GM12878 (cell line): ENCODE measurements around the gene TMEM181. TPM values are rescaled to one million over a fixed set of nuclear protein-coding genes. Genes with fewer than 3 reads are reported as not detected.

Source experiments
- ATAC-seq: fragments of 200-7000 bp; cut with Tn5 transposase; 3 replicates; pipeline ENCODE4 v1.9.1; 2020; ENCODE audit warnings: mild to moderate bottlenecking, moderate library complexity
- BruUV-seq: library from RNA; stranded (reverse); fragments of 400-500 nt; replicated peaks from 2 replicates; lab custom pipeline; 2021; lab: Mats Ljungman, UMichigan
- CTCF ChIA-PET: fragments of 300-600 bp; sonication (Branson Sonifier 250); formaldehyde crosslinking; extraction: SDS; loops from one replicate; lab custom pipeline; 2021; ENCODE audit warnings: inconsistent platforms; lab: Yijun Ruan, JAX
- POLR2A ChIA-PET: fragments of 350-600 bp; formaldehyde crosslinking; extraction: SDS; loops from one replicate; lab custom pipeline; 2021; ENCODE audit warnings: inconsistent platforms; lab: Charles Lee
- RAD21 ChIA-PET: fragments of 300-600 bp; sonication (Branson Sonifier 250); formaldehyde crosslinking; loops from one replicate; lab custom pipeline; 2023; ENCODE audit warnings: antibody characterized with exemption; ENCODE audit not compliant: unreplicated experiment; lab: Charles Lee
- SMC1A ChIA-PET: fragments of 300-600 bp; sonication (Branson Sonifier 250); formaldehyde crosslinking; loops from one replicate; lab custom pipeline; 2023; ENCODE audit not compliant: unreplicated experiment, uncharacterized antibody; lab: Charles Lee
- DNase-seq: peaks from one replicate; pipeline ENCODE4 v3.0.0-alpha.2; 2011; ENCODE audit warnings: low read depth, low spot score
- FAIRE-seq: peaks from 3 replicates; lab custom pipeline; 2011; peaks lifted over from hg19 to GRCh38; lab: Jason Lieb, UNC
- H2AFZ ChIP-seq: 2 replicates; pipeline ENCODE4 v1.6.0; 2011; ENCODE audit warnings: low read depth, low read length, control low read depth; ENCODE audit not compliant: control insufficient read depth
- H3K27ac ChIP-seq: 2 replicates; pipeline ENCODE4 v1.5.1; 2011; ENCODE audit warnings: control low read depth; ENCODE audit not compliant: control insufficient read depth, insufficient read depth
- H3K27me3 ChIP-seq, 2 experiments: replicated peaks in 1 of 2; 2 replicates each; pipeline versions ENCODE4 v1.6.0 to v1.6.1; 2011; ENCODE audit warnings: low read length in 1 of 2; ENCODE audit not compliant: control insufficient read depth in 2 of 2, insufficient read depth in 2 of 2
- H3K36me3 ChIP-seq, 2 experiments: 2 replicates each; pipeline ENCODE4 v1.5.1; 2011; ENCODE audit warnings: low read length in 1 of 2; ENCODE audit not compliant: control insufficient read depth in 2 of 2, insufficient read depth in 2 of 2
- H3K4me1 ChIP-seq: 2 replicates; pipeline ENCODE4 v1.6.1; 2011; ENCODE audit warnings: mild to moderate bottlenecking, low read length, moderate library complexity, mixed read lengths; ENCODE audit not compliant: control insufficient read depth, insufficient read depth
- H3K4me2 ChIP-seq: 2 replicates; pipeline ENCODE4 v1.6.0; 2011; ENCODE audit warnings: control low read depth; ENCODE audit not compliant: control insufficient read depth, insufficient read depth
- H3K4me3 ChIP-seq: fragments of 200-600 bp; sonication (generic); 2 replicates; pipeline ENCODE4 v1.5.1; 2016
- H3K79me2 ChIP-seq: 2 replicates; pipeline ENCODE4 v1.6.0; 2011; ENCODE audit warnings: low read length; ENCODE audit not compliant: control insufficient read depth, insufficient read depth
- H3K9ac ChIP-seq: 2 replicates; pipeline ENCODE4 v1.8.0; 2011; ENCODE audit warnings: low read length, control low read depth, mixed read lengths; ENCODE audit not compliant: control insufficient read depth, insufficient read depth
- H3K9me3 ChIP-seq: replicated peaks from 3 replicates; pipeline ENCODE4 v1.5.1; 2011; ENCODE audit warnings: mild to moderate bottlenecking, low read length; ENCODE audit not compliant: control insufficient read depth, insufficient read depth
- H4K20me1 ChIP-seq: 2 replicates; pipeline ENCODE4 v1.6.0; 2011; ENCODE audit not compliant: control insufficient read depth, insufficient read depth
- BCLAF1 ChIP-seq: fragments of 450-650 bp; IDR thresholded peaks from 2 replicates; pipeline ENCODE4 v1.6.1; 2017; ENCODE audit warnings: antibody characterized with exemption, mild to moderate bottlenecking, moderate library complexity
- CHD4 ChIP-seq: fragments of 200-600 bp; sonication (generic); IDR thresholded peaks from 2 replicates; pipeline ENCODE4 v1.6.1; 2016; ENCODE audit warnings: mild to moderate bottlenecking
- IRF5 ChIP-seq: fragments of 450-650 bp; IDR thresholded peaks from 2 replicates; pipeline ENCODE4 v1.6.1; 2017; ENCODE audit warnings: borderline replicate concordance
- LARP7 ChIP-seq: fragments of 450-650 bp; IDR thresholded peaks from 2 replicates; pipeline ENCODE4 v1.6.1; 2017; ENCODE audit warnings: mild to moderate bottlenecking
- RAD21 ChIP-seq: IDR thresholded peaks from 2 replicates; pipeline ENCODE4 v1.6.1; 2011; ENCODE audit warnings: mild to moderate bottlenecking, low read depth, low read length, moderate library complexity; ENCODE audit not compliant: insufficient read depth
- RELA ChIP-seq: fragments of 450-650 bp; IDR thresholded peaks from 2 replicates; pipeline ENCODE4 v1.8.0; 2014; ENCODE audit warnings: borderline replicate concordance; ENCODE audit not compliant: partially characterized antibody
- SKIL ChIP-seq: fragments of 450-650 bp; IDR thresholded peaks from 2 replicates; pipeline ENCODE4 v1.6.1; 2017; ENCODE audit warnings: mild to moderate bottlenecking, low read depth, inconsistent platforms; ENCODE audit not compliant: poor library complexity, severe bottlenecking
- SMAD1 ChIP-seq: fragments of 450-650 bp; IDR thresholded peaks from 2 replicates; pipeline ENCODE4 v1.6.1; 2018; ENCODE audit warnings: mild to moderate bottlenecking, low read depth; ENCODE audit not compliant: partially characterized antibody
- STAT3 ChIP-seq: IDR thresholded peaks from 2 replicates; pipeline ENCODE4 v1.6.1; 2011; ENCODE audit warnings: low read depth, low read length, improper control_type of control experiment
- TCF7 ChIP-seq: IDR thresholded peaks from 2 replicates; pipeline ENCODE4 v1.6.1; 2014; ENCODE audit warnings: antibody characterized with exemption, borderline replicate concordance
- YBX1 ChIP-seq: fragments of 450-650 bp; IDR thresholded peaks from 2 replicates; pipeline ENCODE4 v1.6.1; 2016; ENCODE audit warnings: antibody characterized with exemption
- ZBED1 ChIP-seq: IDR thresholded peaks from 2 replicates; pipeline ENCODE4 v1.6.1; 2016; ENCODE audit warnings: borderline replicate concordance
- ZBTB40 ChIP-seq: fragments of 450-650 bp; IDR thresholded peaks from 2 replicates; pipeline ENCODE4 v1.6.1; 2016; ENCODE audit warnings: mild to moderate bottlenecking, moderate library complexity, borderline replicate concordance
- ZNF207 ChIP-seq: fragments of 450-650 bp; IDR thresholded peaks from 2 replicates; pipeline ENCODE4 v1.6.1; 2014; ENCODE audit warnings: antibody characterized with exemption, mild to moderate bottlenecking, borderline replicate concordance
- WGBS: methylation state at CpG from one replicate; pipeline ENCODE4 v1.1.6; 2016; ENCODE audit warnings: low lambda C conversion rate; ENCODE audit not compliant: insufficient replicate concordance, insufficient coverage; ENCODE audit errors: missing lambda C conversion rate; 5-methylcytosine and 5-hydroxymethylcytosine counted together
- in situ Hi-C: fragments of 300-500 bp; cut with MboI; formaldehyde crosslinking; loops from 9 replicates; pipeline ENCODE4 v1.14.3; 2018; ENCODE audit warnings: mixed read lengths
- intact Hi-C: fragments of 100-400 bp; cut with micrococcal nuclease; formaldehyde crosslinking; loops from one replicate; pipeline ENCODE4 v1.14.2; 2022; ENCODE audit not compliant: unreplicated experiment
- polyA plus RNA-seq, 11 experiments: library from polyadenylated mRNA; depleted of rRNA in 4 of 11; unstranded in 6 of 11; stranded (reverse) in 5 of 11; fragments of >200 nt; fragmentation: Nextera tagmentation in 4 of 11; fragmentation: Illumina TruSeq in 1 of 11; extraction: Ambion mirVana in 4 of 11; extraction: Trizol in 1 of 11; gene quantifications; 1 replicate in 1 of 11; 2 replicates in 10 of 11; pipeline versions ENCODE4 v1.2.1 to v1.2.3, GENCODE V29; 2011 to 2016; ENCODE audit warnings: inconsistent platforms in 2 of 11, missing spikeins in 2 of 11, low read depth in 1 of 11
- total RNA-seq, 4 experiments: library from RNA; depleted of rRNA in 3 of 4; stranded (reverse); fragments of >200 nt in 3 of 4; fragmentation: Illumina TruSeq in 1 of 4; extraction: Trizol in 1 of 4; gene quantifications; 2 replicates each; pipeline versions ENCODE4 v1.2.1 to v1.2.3, GENCODE V29; 2013 to 2021

The TMEM181 gene
- total and polyA plus RNA-seq, 10 of the 15 experiments (the other 5 are each of a cell fraction or from before 2014, with no cell fraction given) = 1.5 to 7.9 (median 5.2) TPM

GRCh38 chr6:158522616-158523015, 37.3 kb upstream of the TMEM181 start:
- H4K20me1 ChIP-seq = no peaks in the 10 kb centered on the region
- H3K4me3 ChIP-seq = no peak overlapping the region
- H3K9me3 ChIP-seq = no peaks in the 10 kb centered on the region; the same call in 2 of the 3 replicates
- no peak overlapping the region for H3K27ac ChIP-seq
- no peaks in the 10 kb centered on the region for H3K36me3 ChIP-seq
- ChIA-PET CTCF (interaction anchor here (0.6 to 1.2 kb wide), 2 partner anchors 157 to 169 kb away, joined by 3 to 4 read pairs; no protein-coding TSS in a partner anchor), SMC1A (interaction anchor here (1.0 to 1.9 kb wide), 2 partner anchors 30 to 40 kb away, joined by 3 to 8 read pairs; no protein-coding TSS in a partner anchor), RAD21 (interaction anchor here (4.4 kb wide), 1 partner anchor 301 kb away, joined by 46 read pairs; no protein-coding TSS in a partner anchor), POLR2A (interaction anchor here (0.6 to 0.8 kb wide), 2 partner anchors 17 to 116 kb away, joined by 4 to 5 read pairs; no protein-coding TSS in a partner anchor)
- FAIRE-seq = no peak
- H3K4me1 ChIP-seq = peaks cover 12% of the 10 kb centered on the region
- no peak overlapping the region for H3K4me2 ChIP-seq
- intact Hi-C loops (no loop called here), in situ Hi-C loops (no loop called here)
- DNase-seq = no peak
- H3K27me3 ChIP-seq = no peaks in the 10 kb centered on the region
- 78% methylated on average over 11 of the region's 11 CpGs for WGBS
- H3K79me2 ChIP-seq = no peaks in the 10 kb centered on the region
- no peak overlapping the region for H2AFZ ChIP-seq
- H3K9ac ChIP-seq = no peak overlapping the region
- ATAC-seq = no peak
- BruUV-seq = no TSS peak
- TF ChIP-seq CHD4 = no peak
- no peak for TF ChIP-seq RELA
- TF ChIP-seq LARP7 = no peak
- no peak for TF ChIP-seq TCF7
- no peak for TF ChIP-seq YBX1
- no peak for TF ChIP-seq IRF5
- no peak for TF ChIP-seq STAT3
- TF ChIP-seq ZBTB40 = no peak
- TF ChIP-seq SMAD1 = no peak
- no peak for TF ChIP-seq RAD21
- TF ChIP-seq ZBED1 = no peak
- no peak for TF ChIP-seq SKIL
- no peak for TF ChIP-seq ZNF207
- TF ChIP-seq BCLAF1 = no peak
